ENCODE results near the gene RASAL3. TPM values are rescaled to one million over a fixed set of nuclear protein-coding genes. Genes with fewer than 3 reads are reported as not detected.

The RASAL3 gene
- total and polyA plus RNA-seq, 2 of the 4 experiments (the other 2 are of a cell fraction) = 0.07 TPM; not detected in 1

GRCh38 chr19:15431396-15432017, 32.8 kb downstream of the RASAL3 start:
- no peak for TF ChIP-seq CHD1 (IDR thresholded peaks at IDR 0.05; ENCODE audit: low read depth, low read length)
- TF ChIP-seq RCOR1 (IDR thresholded peaks at IDR 0.05; ENCODE audit: insufficient replicate concordance, low read length) = no peak
- no peak for TF ChIP-seq USF2 (IDR thresholded peaks at IDR 0.05; ENCODE audit: low read depth, low read length)
- TF ChIP-seq POLR2A (IDR thresholded peaks at IDR 0.05; ENCODE audit: low read depth, low read length) = no peak
- TF ChIP-seq ELK1 (IDR thresholded peaks at IDR 0.05; ENCODE audit: borderline replicate concordance, low read depth, low read length) = no peak
- TF ChIP-seq MXI1 (IDR thresholded peaks at IDR 0.05; ENCODE audit: borderline replicate concordance, low read depth, low read length) = no peak
- no peak for TF ChIP-seq MAFK (IDR thresholded peaks at IDR 0.05; ENCODE audit: low read depth, low read length)
- TF ChIP-seq CTCF (conservative IDR thresholded peaks at IDR 0.05; ENCODE audit: low read depth, low read length) = no peak
- no peak for TF ChIP-seq RAD21 (IDR thresholded peaks at IDR 0.05; ENCODE audit: low read length)
- TF ChIP-seq RFX5 (IDR thresholded peaks at IDR 0.05; ENCODE audit: low read depth, low read length) = no peak
- Histone ChIP-seq H3K4me2 (ENCODE audit: low read depth, low read length) (peak overlapping the region; percentile 99), H3K27ac (ENCODE audit: insufficient read depth, low read length) (peak overlapping the region; percentile 96), H3K9me1 (ENCODE audit: insufficient read depth, low read length) (peaks cover 12% of the 10 kb centered on the region; the same call in 1 of the 2 replicates), H3K4me1 (ENCODE audit: control insufficient read depth, insufficient read depth, low read length) (peaks cover 20% of the 10 kb centered on the region), H4K8ac (ENCODE audit: low read depth in 2 of 2, low read length in 2 of 2) (peak overlapping the region; percentile 56 to 80; a peak in 3 of 4 replicates), H3K18ac (ENCODE audit: low read depth, low read length) (no peak overlapping the region; the same call in 1 of the 2 replicates), H3K27me3 (ENCODE audit: control insufficient read depth, insufficient read depth, low read length) (no peaks in the 10 kb centered on the region), H3K4ac (ENCODE audit: low read depth, low read length) (peak overlapping the region; percentile 24), H4K20me1 (ENCODE audit: insufficient read depth, low read length) (peaks cover 43% of the 10 kb centered on the region), H3K14ac (replicated peaks; ENCODE audit: low read depth, low read length) (peak overlapping the region; percentile 81), H2BK120ac (ENCODE audit: low read depth, low read length) (no peak overlapping the region), H2AK9ac (replicated peaks; ENCODE audit: low read depth, low read length, poor library complexity) (peak overlapping the region; percentile 96), H3K79me1 (ENCODE audit: low read depth in 1 of 2, low read length in 2 of 2) (peaks cover 10 to 52% of the 10 kb centered on the region in 2 experiments), H2AFZ (replicated peaks; ENCODE audit: low read length, poor library complexity) (peak overlapping the region; percentile 82), H2AK5ac (ENCODE audit: low read depth, low read length) (peak overlapping the region; percentile 71), H2BK5ac (ENCODE audit: low read depth, low read length, poor library complexity, severe bottlenecking) (no peak overlapping the region), H3K4me3 (ENCODE audit: insufficient read depth, low read depth, low read length) (peak overlapping the region; percentile 100), H2BK15ac (ENCODE audit: low read depth, low read length) (no peak overlapping the region), H3K36me3 (ENCODE audit: control insufficient read depth, insufficient read depth, low read length) (peaks cover 25% of the 10 kb centered on the region), H3K56ac (ENCODE audit: extremely low read depth, insufficient read depth, low read length) (peak overlapping the region; percentile 65; the same call in 1 of the 2 replicates), H2BK20ac (ENCODE audit: low read depth, low read length) (no peak overlapping the region), H4K5ac (ENCODE audit: low read depth, low read length) (peak overlapping the region; percentile 7; the same call in 1 of the 2 replicates), H3K23ac (ENCODE audit: low read depth, low read length) (peak overlapping the region; percentile 5; the same call in 1 of the 2 replicates), H3K9me3 (ENCODE audit: control insufficient read depth, insufficient read depth, low read length) (no peaks in the 10 kb centered on the region), H3K9ac (ENCODE audit: low read depth, low read length) (peak overlapping the region; percentile 98), H4K91ac (ENCODE audit: insufficient read depth, low read depth, low read length) (peak overlapping the region; percentile 66; the same call in 1 of the 2 replicates)
- dilution Hi-C loops (cut with HindIII; ENCODE audit: low sequenced_read_pairs, unreplicated experiment) = no loop called here
- WGBS, 2 experiments (ENCODE audit: extremely low coverage in 2 of 2, insufficient read length in 1 of 2) = 4% methylated on average over 4 of the region's 7 CpGs; no CpG with 5 or more reads in 1 of the 2 experiments
- POLR2A ChIA-PET (ENCODE audit: unreplicated experiment) = no interaction called here
- intact Hi-C loops (cut with micrococcal nuclease) = loop anchor here (5.0 kb wide), 1 partner anchor 126 kb away; no protein-coding TSS in a partner anchor
- BruUV-seq (replicated peaks) = TSS peak; percentile 57
- no peak for ATAC-seq (ENCODE audit: low read depth)
- no peak for DNase-seq
- in situ Hi-C loops (cut with MboI; ENCODE audit: low sequenced_read_pairs) = loop anchor here (25.0 kb wide), 1 partner anchor 869 kb away; the partner anchor contains the start of gene NDUFB7
- CTCF ChIA-PET = interaction anchor here (0.6 to 1.4 kb wide), 3 partner anchors 12 to 114 kb away, joined by 3 to 4 read pairs (median 3); partner anchors contain the start of gene AKAP8L
